Natural killer cell treated with Interleukin-12 subunit alpha and Interleukin-12 subunit beta and Interleukin-15 and Interleukin-18, amount 100 ng/mL, for 72 hours (primary cell): ENCODE data around the gene SUSD4. TPM values are rescaled to one million over a fixed set of nuclear protein-coding genes. Genes with fewer than 3 reads are reported as not detected.

ENCODE experiments used
- ATAC-seq, 2 donors: fragments of 150-1000 bp; cut with Tn5 transposase in 1 of 2; sonication (Bioruptor Pico), chemical (Tn5 transposase) in 1 of 2; 2 replicates each; pipeline ENCODE4 v1.10.0; 2021
- DNase-seq: peaks from one replicate; pipeline ENCODE4 v3.0.0; 2022; ENCODE audit warnings: low spot score
- H3K27ac Mint-ChIP-seq, 2 donors: 1 replicate in 1 of 2; 2 replicates in 1 of 2; pipeline ENCODE4 v1.8.0; 2022; ENCODE audit warnings: mixed read lengths in 2 of 2, mild to moderate bottlenecking in 1 of 2, moderate library complexity in 1 of 2
- H3K27me3 Mint-ChIP-seq, 2 donors: 1 replicate in 1 of 2; 2 replicates in 1 of 2; pipeline ENCODE4 v1.8.0; 2022; ENCODE audit warnings: mixed read lengths in 2 of 2
- H3K36me3 Mint-ChIP-seq: one replicate; pipeline ENCODE4 v1.8.0; 2022; ENCODE audit warnings: mixed read lengths
- H3K4me1 Mint-ChIP-seq, 2 donors: 1 replicate in 1 of 2; 2 replicates in 1 of 2; pipeline ENCODE4 v1.8.0; 2022; ENCODE audit warnings: low read depth in 2 of 2, mixed read lengths in 2 of 2, mild to moderate bottlenecking in 1 of 2
- H3K4me3 Mint-ChIP-seq: one replicate; pipeline ENCODE4 v1.8.0; 2022; ENCODE audit warnings: mixed read lengths
- H3K9me3 Mint-ChIP-seq: 2 replicates; pipeline ENCODE4 v1.8.0; 2022; ENCODE audit warnings: mixed read lengths
- total RNA-seq, 2 donors: library from RNA; stranded (reverse); gene quantifications; one replicate each; pipeline ENCODE4 v1.2.3, GENCODE V29; 2022

SUSD4 gene
- total RNA-seq, 2 donors from 2014 or later = not detected

- no peak overlapping the region for H3K4me3 Mint-ChIP-seq
- no peaks in the 10 kb centered on the region for H3K9me3 Mint-ChIP-seq
- peaks cover 0 to 4% of the 10 kb centered on the region in 2 donors for H3K27me3 Mint-ChIP-seq
- H3K27ac Mint-ChIP-seq = no peak overlapping the region
- no peaks in the 10 kb centered on the region for H3K4me1 Mint-ChIP-seq
- no peaks in the 10 kb centered on the region for H3K36me3 Mint-ChIP-seq
- no peak for ATAC-seq
- no peak for DNase-seq
Observed at GRCh38 chr1:223313415-223313754, 50.6 kb downstream of the SUSD4 start.

- peaks cover 0 to 4% of the 10 kb centered on the region in 2 donors for H3K27me3 Mint-ChIP-seq
- no peaks in the 10 kb centered on the region for H3K9me3 Mint-ChIP-seq
- no peak overlapping the region for H3K4me3 Mint-ChIP-seq
- no peak overlapping the region for H3K27ac Mint-ChIP-seq
- no peaks in the 10 kb centered on the region for H3K4me1 Mint-ChIP-seq
- ATAC-seq = no peak
- no peaks in the 10 kb centered on the region for H3K36me3 Mint-ChIP-seq
- no peak for DNase-seq
Observed at GRCh38 chr1:223312705-223313414, 51.1 kb downstream of the SUSD4 start.

- Mint-ChIP-seq H3K27ac (no peak overlapping the region), H3K36me3 (no peaks in the 10 kb centered on the region), H3K4me3 (no peak overlapping the region), H3K9me3 (no peaks in the 10 kb centered on the region), H3K27me3 (peaks cover 0 to 7% of the 10 kb centered on the region in 2 donors), H3K4me1 (no peaks in the 10 kb centered on the region)
- ATAC-seq (no peak), DNase-seq (no peak)
Observed at GRCh38 chr1:223312273-223312672, 51.7 kb downstream of the SUSD4 start.

GRCh38 chr1:223311826-223312225, 52.1 kb downstream of the SUSD4 start:
- ATAC-seq = no peak
- no peaks in the 10 kb centered on the region for H3K9me3 Mint-ChIP-seq
- no peaks in the 10 kb centered on the region for H3K4me1 Mint-ChIP-seq
- no peak overlapping the region for H3K27ac Mint-ChIP-seq
- no peak overlapping the region for H3K4me3 Mint-ChIP-seq
- H3K27me3 Mint-ChIP-seq = peaks cover 0 to 8% of the 10 kb centered on the region in 2 donors
- no peaks in the 10 kb centered on the region for H3K36me3 Mint-ChIP-seq
- no peak for DNase-seq

- ATAC-seq = no peak
- peaks cover 4% of the 10 kb centered on the region for H3K36me3 Mint-ChIP-seq
- H3K27ac Mint-ChIP-seq = no peak overlapping the region
- no peak for DNase-seq
- H3K27me3 Mint-ChIP-seq = peaks cover 0 to 4% of the 10 kb centered on the region in 2 donors
- H3K4me1 Mint-ChIP-seq = no peaks in the 10 kb centered on the region
- no peak overlapping the region for H3K4me3 Mint-ChIP-seq
- peaks cover 3% of the 10 kb centered on the region for H3K9me3 Mint-ChIP-seq
Observed at GRCh38 chr1:223308136-223308535, 55.8 kb downstream of the SUSD4 start.

- no peak for ATAC-seq
- DNase-seq = no peak
- no peak overlapping the region for H3K27ac Mint-ChIP-seq
- no peaks in the 10 kb centered on the region for H3K4me1 Mint-ChIP-seq
- peaks cover 0 to 4% of the 10 kb centered on the region in 2 donors for H3K27me3 Mint-ChIP-seq
- H3K36me3 Mint-ChIP-seq = peaks cover 8% of the 10 kb centered on the region
- peaks cover 3% of the 10 kb centered on the region for H3K9me3 Mint-ChIP-seq
- H3K4me3 Mint-ChIP-seq = no peak overlapping the region
Observed at GRCh38 chr1:223307544-223307943, 56.4 kb downstream of the SUSD4 start.

- H3K9me3 Mint-ChIP-seq = peaks cover 3% of the 10 kb centered on the region
- H3K36me3 Mint-ChIP-seq = peaks cover 8% of the 10 kb centered on the region
- H3K27me3 Mint-ChIP-seq = peaks cover 0 to 4% of the 10 kb centered on the region in 2 donors
- H3K4me1 Mint-ChIP-seq = peaks cover 3 to 10% of the 10 kb centered on the region in 2 donors
- no peak overlapping the region for H3K27ac Mint-ChIP-seq
- no peak overlapping the region for H3K4me3 Mint-ChIP-seq
- ATAC-seq (no peak), DNase-seq (no peak)
Observed at GRCh38 chr1:223304931-223305330, 59.0 kb downstream of the SUSD4 start.

- DNase-seq = no peak
- H3K36me3 Mint-ChIP-seq = peaks cover 8% of the 10 kb centered on the region
- H3K4me1 Mint-ChIP-seq = peaks cover 3 to 10% of the 10 kb centered on the region in 2 donors
- peaks cover 3% of the 10 kb centered on the region for H3K9me3 Mint-ChIP-seq
- H3K4me3 Mint-ChIP-seq = no peak overlapping the region
- ATAC-seq = no peak
- H3K27me3 Mint-ChIP-seq = no peaks in the 10 kb centered on the region
- no peak overlapping the region for H3K27ac Mint-ChIP-seq
Observed at GRCh38 chr1:223301371-223301770, 62.6 kb downstream of the SUSD4 start.

- no peak overlapping the region for H3K4me3 Mint-ChIP-seq
- DNase-seq (no peak), ATAC-seq (no peak)
- no peak overlapping the region for H3K27ac Mint-ChIP-seq
- peaks cover 3 to 10% of the 10 kb centered on the region in 2 donors for H3K4me1 Mint-ChIP-seq
- peaks cover 3% of the 10 kb centered on the region for H3K9me3 Mint-ChIP-seq
- H3K27me3 Mint-ChIP-seq = no peaks in the 10 kb centered on the region
- peaks cover 8% of the 10 kb centered on the region for H3K36me3 Mint-ChIP-seq
Observed at GRCh38 chr1:223299553-223299952, 64.4 kb downstream of the SUSD4 start.

- ATAC-seq = no peak
- no peak for DNase-seq
- H3K4me3 Mint-ChIP-seq = no peak overlapping the region
Observed at GRCh38 chr1:223298701-223299100, 65.3 kb downstream of the SUSD4 start.

GRCh38 chr1:223297800-223298199, 66.2 kb downstream of the SUSD4 start:
- DNase-seq (no peak), ATAC-seq (no peak)
- Mint-ChIP-seq H3K36me3 (peaks cover under 1% of the 10 kb centered on the region), H3K4me1 (peaks cover 3 to 10% of the 10 kb centered on the region in 2 donors), H3K27ac (no peak overlapping the region), H3K27me3 (peaks cover 5 to 13% of the 10 kb centered on the region in 2 donors), H3K9me3 (no peaks in the 10 kb centered on the region), H3K4me3 (no peak overlapping the region)

More at GRCh38 chr1:223298701-223299100, 65.3 kb downstream of the SUSD4 start:
- H3K4me1 Mint-ChIP-seq = peaks cover 3 to 10% of the 10 kb centered on the region in 2 donors
- H3K27me3 Mint-ChIP-seq = peaks cover 0 to 4% of the 10 kb centered on the region in 2 donors
- peaks cover 8% of the 10 kb centered on the region for H3K36me3 Mint-ChIP-seq
- H3K9me3 Mint-ChIP-seq = peaks cover 3% of the 10 kb centered on the region
- no peak overlapping the region for H3K27ac Mint-ChIP-seq

GRCh38 chr1:223291796-223292195, 72.2 kb downstream of the SUSD4 start:
- DNase-seq = no peak
- no peaks in the 10 kb centered on the region for H3K4me1 Mint-ChIP-seq
- H3K27me3 Mint-ChIP-seq = peaks cover 8 to 19% of the 10 kb centered on the region in 2 donors
- H3K4me3 Mint-ChIP-seq = no peak overlapping the region
- H3K9me3 Mint-ChIP-seq = no peaks in the 10 kb centered on the region
- no peak overlapping the region for H3K27ac Mint-ChIP-seq
- no peak for ATAC-seq
- no peaks in the 10 kb centered on the region for H3K36me3 Mint-ChIP-seq

- peaks cover 0 to 3% of the 10 kb centered on the region in 2 donors for H3K4me1 Mint-ChIP-seq
- no peak for DNase-seq
- H3K4me3 Mint-ChIP-seq = no peak overlapping the region
- no peaks in the 10 kb centered on the region for H3K36me3 Mint-ChIP-seq
- no peak for ATAC-seq
- peaks cover 3% of the 10 kb centered on the region for H3K9me3 Mint-ChIP-seq
- peaks cover 10 to 23% of the 10 kb centered on the region in 2 donors for H3K27me3 Mint-ChIP-seq
- H3K27ac Mint-ChIP-seq = no peak overlapping the region
Observed at GRCh38 chr1:223290397-223290796, 73.6 kb downstream of the SUSD4 start.

GRCh38 chr1:223289621-223290020, 74.4 kb downstream of the SUSD4 start:
- peaks cover 0 to 4% of the 10 kb centered on the region in 2 donors for H3K4me1 Mint-ChIP-seq
- H3K36me3 Mint-ChIP-seq = no peaks in the 10 kb centered on the region
- DNase-seq (no peak), ATAC-seq (no peak)
- H3K27me3 Mint-ChIP-seq = peaks cover 13 to 29% of the 10 kb centered on the region in 2 donors
- no peak overlapping the region for H3K4me3 Mint-ChIP-seq
- H3K27ac Mint-ChIP-seq = no peak overlapping the region
- H3K9me3 Mint-ChIP-seq = peaks cover 5% of the 10 kb centered on the region

GRCh38 chr1:223288826-223289225, 75.2 kb downstream of the SUSD4 start:
- no peak overlapping the region for H3K4me3 Mint-ChIP-seq
- H3K36me3 Mint-ChIP-seq = no peaks in the 10 kb centered on the region
- H3K27me3 Mint-ChIP-seq = peaks cover 13 to 25% of the 10 kb centered on the region in 2 donors
- peaks cover 5% of the 10 kb centered on the region for H3K9me3 Mint-ChIP-seq
- H3K4me1 Mint-ChIP-seq = peaks cover 0 to 4% of the 10 kb centered on the region in 2 donors
- no peak overlapping the region for H3K27ac Mint-ChIP-seq
- DNase-seq (no peak), ATAC-seq (no peak)
